ENCODE results near the gene RPL13. TPM values are rescaled to one million over a fixed set of nuclear protein-coding genes. Genes with fewer than 3 reads are reported as not detected.
A peak's percentile ranks its signal among the peaks of the same experiment; 100 is the strongest.

Gene RPL13
- total and polyA plus RNA-seq, 2 of the 13 experiments (the other 11 are each of a cell fraction or from before 2014, with no cell fraction given), result 2,988 to 4,411 TPM

DNA sequence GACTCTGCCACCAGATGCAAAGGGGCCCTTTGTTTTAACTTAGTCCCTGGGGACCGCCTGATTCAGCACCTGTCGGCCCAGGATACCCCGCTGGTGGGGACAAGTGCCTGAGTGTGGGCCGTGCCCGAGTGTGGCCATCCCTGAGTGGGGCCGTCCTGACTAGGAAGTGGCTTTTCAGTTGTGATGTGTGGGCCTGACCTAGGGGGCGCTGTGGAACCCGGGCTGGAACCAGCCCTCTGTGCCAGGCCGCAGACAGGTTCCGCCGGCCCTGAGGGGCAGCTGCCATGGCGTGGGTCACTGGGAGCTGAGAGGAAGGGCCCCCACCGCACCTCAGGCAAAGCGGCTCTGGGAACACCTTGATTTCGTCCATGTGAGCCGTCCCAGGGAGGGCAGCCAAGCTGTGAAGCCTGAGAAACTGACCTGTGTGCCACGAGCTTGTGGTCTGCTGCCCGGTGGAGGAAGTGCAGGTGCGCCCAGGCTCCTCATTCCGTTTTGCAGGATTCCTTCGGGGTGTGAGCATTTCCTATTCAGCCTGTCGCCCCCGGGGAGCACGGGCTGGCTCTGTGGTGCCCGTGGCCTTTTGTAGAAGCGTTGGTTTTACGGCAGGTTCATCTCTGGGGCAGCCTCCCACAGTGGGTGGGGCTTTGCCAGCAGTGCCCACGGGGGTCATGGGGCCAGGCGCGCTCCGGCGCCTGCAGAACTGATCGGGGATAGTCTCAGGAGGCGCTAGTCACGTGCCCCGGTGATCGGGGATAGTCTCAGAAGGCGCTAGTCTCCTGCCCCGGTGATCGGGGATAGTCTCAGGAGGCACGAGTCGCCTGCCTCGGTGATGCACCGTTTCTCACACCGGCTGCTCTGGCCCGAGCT is 5.3 kb downstream of the RPL13 start (continued):
- TF ChIP-seq, protein P1, sequence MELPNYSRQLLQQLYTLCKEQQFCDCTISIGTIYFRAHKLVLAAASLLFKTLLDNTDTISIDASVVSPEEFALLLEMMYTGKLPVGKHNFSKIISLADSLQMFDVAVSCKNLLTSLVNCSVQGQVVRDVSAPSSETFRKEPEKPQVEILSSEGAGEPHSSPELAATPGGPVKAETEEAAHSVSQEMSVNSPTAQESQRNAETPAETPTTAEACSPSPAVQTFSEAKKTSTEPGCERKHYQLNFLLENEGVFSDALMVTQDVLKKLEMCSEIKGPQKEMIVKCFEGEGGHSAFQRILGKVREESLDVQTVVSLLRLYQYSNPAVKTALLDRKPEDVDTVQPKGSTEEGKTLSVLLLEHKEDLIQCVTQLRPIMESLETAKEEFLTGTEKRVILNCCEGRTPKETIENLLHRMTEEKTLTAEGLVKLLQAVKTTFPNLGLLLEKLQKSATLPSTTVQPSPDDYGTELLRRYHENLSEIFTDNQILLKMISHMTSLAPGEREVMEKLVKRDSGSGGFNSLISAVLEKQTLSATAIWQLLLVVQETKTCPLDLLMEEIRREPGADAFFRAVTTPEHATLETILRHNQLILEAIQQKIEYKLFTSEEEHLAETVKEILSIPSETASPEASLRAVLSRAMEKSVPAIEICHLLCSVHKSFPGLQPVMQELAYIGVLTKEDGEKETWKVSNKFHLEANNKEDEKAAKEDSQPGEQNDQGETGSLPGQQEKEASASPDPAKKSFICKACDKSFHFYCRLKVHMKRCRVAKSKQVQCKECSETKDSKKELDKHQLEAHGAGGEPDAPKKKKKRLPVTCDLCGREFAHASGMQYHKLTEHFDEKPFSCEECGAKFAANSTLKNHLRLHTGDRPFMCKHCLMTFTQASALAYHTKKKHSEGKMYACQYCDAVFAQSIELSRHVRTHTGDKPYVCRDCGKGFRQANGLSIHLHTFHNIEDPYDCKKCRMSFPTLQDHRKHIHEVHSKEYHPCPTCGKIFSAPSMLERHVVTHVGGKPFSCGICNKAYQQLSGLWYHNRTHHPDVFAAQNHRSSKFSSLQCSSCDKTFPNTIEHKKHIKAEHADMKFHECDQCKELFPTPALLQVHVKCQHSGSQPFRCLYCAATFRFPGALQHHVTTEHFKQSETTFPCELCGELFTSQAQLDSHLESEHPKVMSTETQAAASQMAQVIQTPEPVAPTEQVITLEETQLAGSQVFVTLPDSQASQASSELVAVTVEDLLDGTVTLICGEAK (IDR thresholded peaks at IDR 0.05), result no peak
- TF ChIP-seq, protein P1 (CRISPR knock-in tag; IDR thresholded peaks at IDR 0.05), result no peak
- no peak for TF ChIP-seq ZNF460 (CRISPR knock-in tag; IDR thresholded peaks at IDR 0.05; ENCODE audit: borderline replicate concordance)
- TF ChIP-seq HMGA1 (CRISPR knock-in tag; conservative IDR thresholded peaks at IDR 0.05), result no peak
- peak; percentile 74 for TF ChIP-seq UBTF (CRISPR knock-in tag; IDR thresholded peaks at IDR 0.05)
- no peak for TF ChIP-seq RARA (CRISPR knock-in tag; IDR thresholded peaks at IDR 0.05)
- no peak for TF ChIP-seq TMF1 (CRISPR knock-in tag; IDR thresholded peaks at IDR 0.05; ENCODE audit: low read depth)
- no peak; the same call in none of the 2 replicates for TF ChIP-seq ZNF326 (CRISPR knock-in tag; IDR thresholded peaks at IDR 0.05; ENCODE audit: borderline replicate concordance)
- no peak; the same call in 1 of the 2 replicates for TF ChIP-seq ZNF792 (CRISPR knock-in tag; IDR thresholded peaks at IDR 0.05)
- no peak for TF ChIP-seq SP4 (CRISPR knock-in tag; IDR thresholded peaks at IDR 0.05)
- TF ChIP-seq ZNF740 (CRISPR knock-in tag; IDR thresholded peaks at IDR 0.05), result peak; percentile 55; the same call in 1 of the 2 replicates
- peak; percentile 44; the same call in 1 of the 2 replicates for TF ChIP-seq RXRA (CRISPR knock-in tag; IDR thresholded peaks at IDR 0.05)
- TF ChIP-seq HOXA7 (CRISPR knock-in tag; IDR thresholded peaks at IDR 0.05), result no peak
- TF ChIP-seq MLXIP (CRISPR knock-in tag; IDR thresholded peaks at IDR 0.05; ENCODE audit: borderline replicate concordance), result peak; percentile 75; the same call in 1 of the 2 replicates
